Measurements from ENCODE around the gene PTPRT.

PTPRT gene

GRCh38 chr20:43029176-43029575 lies 160.5 kb downstream of the PTPRT start:
- Histone ChIP-seq H3K9ac (ENCODE audit: low read length) (no peak overlapping the region), H3F3A (ENCODE audit: insufficient read depth) (no peaks in the 10 kb centered on the region), H3K27me3 (ENCODE audit: low read length) (no peaks in the 10 kb centered on the region), H3K27ac (ENCODE audit: low read depth, low read length) (no peak overlapping the region), H3K9me3 (ENCODE audit: insufficient read depth, low read length) (no peaks in the 10 kb centered on the region), H4K20me1 (ENCODE audit: low read depth, low read length) (no peaks in the 10 kb centered on the region), H3K4me2 (ENCODE audit: low read depth, low read length, poor library complexity, severe bottlenecking) (no peak overlapping the region), H3K4me3 (ENCODE audit: insufficient read depth, low read length, poor library complexity, severe bottlenecking) (no peak overlapping the region), H3K36me3 (ENCODE audit: low read length) (no peaks in the 10 kb centered on the region), H2AFZ (ENCODE audit: low read depth, low read length, severe bottlenecking) (no peak overlapping the region), H3K9me2 (replicated peaks; ENCODE audit: insufficient read depth, low read length) (no peaks in the 10 kb centered on the region), H3K79me2 (ENCODE audit: insufficient read depth, low read length) (no peaks in the 10 kb centered on the region)
- TF ChIP-seq, protein P1, sequence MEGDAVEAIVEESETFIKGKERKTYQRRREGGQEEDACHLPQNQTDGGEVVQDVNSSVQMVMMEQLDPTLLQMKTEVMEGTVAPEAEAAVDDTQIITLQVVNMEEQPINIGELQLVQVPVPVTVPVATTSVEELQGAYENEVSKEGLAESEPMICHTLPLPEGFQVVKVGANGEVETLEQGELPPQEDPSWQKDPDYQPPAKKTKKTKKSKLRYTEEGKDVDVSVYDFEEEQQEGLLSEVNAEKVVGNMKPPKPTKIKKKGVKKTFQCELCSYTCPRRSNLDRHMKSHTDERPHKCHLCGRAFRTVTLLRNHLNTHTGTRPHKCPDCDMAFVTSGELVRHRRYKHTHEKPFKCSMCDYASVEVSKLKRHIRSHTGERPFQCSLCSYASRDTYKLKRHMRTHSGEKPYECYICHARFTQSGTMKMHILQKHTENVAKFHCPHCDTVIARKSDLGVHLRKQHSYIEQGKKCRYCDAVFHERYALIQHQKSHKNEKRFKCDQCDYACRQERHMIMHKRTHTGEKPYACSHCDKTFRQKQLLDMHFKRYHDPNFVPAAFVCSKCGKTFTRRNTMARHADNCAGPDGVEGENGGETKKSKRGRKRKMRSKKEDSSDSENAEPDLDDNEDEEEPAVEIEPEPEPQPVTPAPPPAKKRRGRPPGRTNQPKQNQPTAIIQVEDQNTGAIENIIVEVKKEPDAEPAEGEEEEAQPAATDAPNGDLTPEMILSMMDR (IDR thresholded peaks at IDR 0.05; ENCODE audit: insufficient read depth, low read length, poor library complexity, severe bottlenecking): no peak
- no peak for TF ChIP-seq EZH2phosphoT487 (conservative IDR thresholded peaks at IDR 0.05; ENCODE audit: low read length)

DNA sequence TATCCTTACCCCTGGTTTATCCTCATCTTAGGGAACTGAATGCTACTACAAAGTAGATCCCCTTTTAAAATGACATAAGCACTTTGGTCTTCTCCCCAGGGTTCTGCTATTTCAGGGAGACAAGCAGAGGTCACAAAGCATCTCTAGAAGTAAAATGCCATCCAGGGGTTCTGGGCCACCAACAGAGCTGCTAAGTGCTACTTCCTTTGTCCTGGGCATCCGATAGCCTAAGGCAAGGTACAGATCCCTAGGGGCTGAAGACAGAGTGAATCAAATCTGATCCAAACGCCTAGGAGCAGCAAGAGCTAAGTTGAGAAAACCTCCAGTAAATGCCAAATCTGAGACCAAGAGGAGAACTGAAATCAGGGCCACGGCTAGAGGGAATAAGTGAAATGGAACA lies 161.2 kb downstream of the PTPRT start:
- H3K27ac ChIP-seq (ENCODE audit: low read depth, low read length): no peak overlapping the region
- no peak overlapping the region for H2AFZ ChIP-seq (ENCODE audit: low read depth, low read length, severe bottlenecking)
- H3K9me2 ChIP-seq (replicated peaks; ENCODE audit: insufficient read depth, low read length): no peaks in the 10 kb centered on the region
- no peaks in the 10 kb centered on the region for H3K9me3 ChIP-seq (ENCODE audit: insufficient read depth, low read length)
- no peak overlapping the region for H3K4me2 ChIP-seq (ENCODE audit: low read depth, low read length, poor library complexity, severe bottlenecking)
- H3F3A ChIP-seq (ENCODE audit: insufficient read depth): no peaks in the 10 kb centered on the region
- no peaks in the 10 kb centered on the region for H4K20me1 ChIP-seq (ENCODE audit: low read depth, low read length)
- no peaks in the 10 kb centered on the region for H3K36me3 ChIP-seq (ENCODE audit: low read length)
- no peaks in the 10 kb centered on the region for H3K79me2 ChIP-seq (ENCODE audit: insufficient read depth, low read length)
- no peak overlapping the region for H3K9ac ChIP-seq (ENCODE audit: low read length)
- H3K27me3 ChIP-seq (ENCODE audit: low read length): no peaks in the 10 kb centered on the region
- TF ChIP-seq, protein P1 (IDR thresholded peaks at IDR 0.05; ENCODE audit: insufficient read depth, low read length, poor library complexity, severe bottlenecking): no peak
- no peak for TF ChIP-seq EZH2phosphoT487 (conservative IDR thresholded peaks at IDR 0.05; ENCODE audit: low read length)
- H3K4me3 ChIP-seq (ENCODE audit: insufficient read depth, low read length, poor library complexity, severe bottlenecking): no peak overlapping the region

DNA sequence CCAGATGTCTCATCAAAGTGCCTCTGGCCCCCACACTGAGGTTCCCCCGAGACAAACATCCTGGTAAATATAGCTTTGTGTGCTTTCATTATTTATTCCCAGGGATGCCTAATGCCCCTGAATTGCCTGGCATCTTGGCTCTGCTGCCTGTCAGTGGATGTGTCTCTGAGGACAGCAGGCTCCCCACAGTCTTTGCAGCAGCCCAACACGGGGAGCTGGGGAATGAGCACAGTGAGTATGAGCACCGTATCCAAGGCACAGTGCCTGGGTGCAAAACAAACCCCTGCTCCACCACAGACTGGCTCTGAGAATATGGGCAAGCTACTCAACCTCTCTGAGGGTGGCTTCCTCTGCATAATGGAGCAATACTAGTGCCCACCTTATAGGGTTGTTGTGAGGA lies 165.9 kb downstream of the PTPRT start:
- H3K4me3 ChIP-seq (ENCODE audit: insufficient read depth, low read length, poor library complexity, severe bottlenecking): no peak overlapping the region
- H3K4me2 ChIP-seq (ENCODE audit: low read depth, low read length, poor library complexity, severe bottlenecking): no peak overlapping the region
- no peak overlapping the region for H3K9ac ChIP-seq (ENCODE audit: low read length)

More for the DNA sequence above, 165.9 kb downstream of the PTPRT start:
- Histone ChIP-seq H3K27me3 (ENCODE audit: low read length) (no peaks in the 10 kb centered on the region), H4K20me1 (ENCODE audit: low read depth, low read length) (no peaks in the 10 kb centered on the region), H2AFZ (ENCODE audit: low read depth, low read length, severe bottlenecking) (no peak overlapping the region), H3K79me2 (ENCODE audit: insufficient read depth, low read length) (no peaks in the 10 kb centered on the region), H3K9me2 (replicated peaks; ENCODE audit: insufficient read depth, low read length) (no peaks in the 10 kb centered on the region), H3K27ac (ENCODE audit: low read depth, low read length) (no peak overlapping the region), H3K36me3 (ENCODE audit: low read length) (no peaks in the 10 kb centered on the region), H3K9me3 (ENCODE audit: insufficient read depth, low read length) (no peaks in the 10 kb centered on the region), H3F3A (ENCODE audit: insufficient read depth) (no peaks in the 10 kb centered on the region)
- TF ChIP-seq EZH2phosphoT487 (conservative IDR thresholded peaks at IDR 0.05; ENCODE audit: low read length): no peak
- TF ChIP-seq, protein P1 (IDR thresholded peaks at IDR 0.05; ENCODE audit: insufficient read depth, low read length, poor library complexity, severe bottlenecking): no peak

All from SU-DHL-6 (cell line).